Right lobe of liver (tissue), 6 donors: ENCODE measurements around the gene ADGRE2. TPM values are rescaled to one million over a fixed set of nuclear protein-coding genes. Genes with fewer than 3 reads are reported as not detected.
"Not testable (repeated sequence)": the region's sequence is repeated elsewhere in the genome, so short reads cannot be mapped to it uniquely, and the experiment has no call there.

Experiments used
- ATAC-seq, 4 donors: fragments of 200-7000 bp; cut with Tn5 transposase; one replicate each; pipeline ENCODE4 v1.9.1; 2020; ENCODE audit warnings: mild to moderate bottlenecking in 4 of 4, moderate library complexity in 4 of 4
- DNase-seq, 3 donors: peaks; one replicate each; pipeline ENCODE4 v3.0.0-alpha.2; 2020
- H3K27ac ChIP-seq, 3 donors: fragments of 200-600 bp; one replicate each; pipeline ENCODE4 v1.8.0; 2022
- H3K27me3 ChIP-seq, 2 donors: fragments of 200-600 bp; one replicate each; pipeline ENCODE4 v1.8.0; 2022
- H3K36me3 ChIP-seq, 4 donors: fragments of 200-600 bp; sonication (generic) in 1 of 4; one replicate each; pipeline versions ENCODE4 v1.5.1 to v1.8.0; 2017 to 2022; ENCODE audit warnings: control low read depth in 1 of 4
- H3K4me1 ChIP-seq, 4 donors: fragments of 200-600 bp; sonication (generic) in 1 of 4; one replicate each; pipeline versions ENCODE4 v1.5.1 to v1.8.0; 2017 to 2022; ENCODE audit warnings: control low read depth in 1 of 4
- H3K4me3 ChIP-seq, 3 donors: fragments of 200-600 bp; one replicate each; pipeline ENCODE4 v1.8.0; 2022
- H3K9me3 ChIP-seq, 4 donors: fragments of 200-600 bp; sonication (generic) in 1 of 4; one replicate each; pipeline versions ENCODE4 v1.5.1 to v1.8.0; 2017 to 2022; ENCODE audit warnings: control low read depth in 1 of 4
- CTCF ChIP-seq, 4 donors: fragments of 200-600 bp in 3 of 4; fragments of 450-650 bp in 1 of 4; IDR thresholded peaks; one replicate each; pipeline versions ENCODE4 v1.5.1 to v1.8.0; 2016 to 2022; ENCODE audit warnings: antibody characterized with exemption in 4 of 4, mild to moderate bottlenecking in 2 of 4
- POLR2A ChIP-seq: fragments of 450-650 bp; IDR thresholded peaks from one replicate; pipeline ENCODE4 v1.6.1; 2017; ENCODE audit warnings: antibody characterized with exemption, mild to moderate bottlenecking
- WGBS: methylation state at CpG from one replicate; pipeline ENCODE4 v1.1.6; 2018; ENCODE audit warnings: low coverage, low lambda C conversion rate; ENCODE audit not compliant: insufficient coverage; ENCODE audit errors: missing lambda C conversion rate; 5-methylcytosine and 5-hydroxymethylcytosine counted together
- intact Hi-C, 2 donors: fragments of 100-400 bp; cut with DNase I; formaldehyde crosslinking; loops; one replicate each; pipeline versions ENCODE4 v1.11.2 to v1.14.1; 2022
- total RNA-seq, 6 experiments: library from RNA; depleted of rRNA in 2 of 6; stranded (reverse); fragments of >200 nt in 2 of 6; fragmentation: NEBNext Ultra II Directional in 3 of 6; extraction: Animal tissue kit (Norgen Biotek cat#: 25700) in 3 of 6; gene quantifications; one replicate each; pipeline versions ENCODE4 v1.1.0 to v1.2.4, GENCODE V29; 2016 to 2023
- donor health status: DM: no; HTN: yes; CAD: no.
- donor health status: DM: no; HTN: no; CAD: no.
- donor health status: DM: no; HTN: no; CAD: no.
- donor health status: DM: no; HTN: yes; CAD: no.
- donor health status: DM: no; HTN: yes; CAD: no.

The ADGRE2 gene
- total RNA-seq, 6 experiments from 2014 or later: 1.6 to 5.7 (median 1.9) TPM

GRCh38 chr19:14796021-14796420 is 17.7 kb upstream of the ADGRE2 start:
- no peaks in the 10 kb centered on the region for H3K4me1 ChIP-seq
- H3K36me3 ChIP-seq: no peaks in the 10 kb centered on the region
- 83% methylated on average over 8 of the region's 11 CpGs for WGBS
- no peak for TF ChIP-seq POLR2A
- TF ChIP-seq CTCF (IDR thresholded peaks at IDR 0.05): no peak
- H3K9me3 ChIP-seq: no peaks in the 10 kb centered on the region
- no peak overlapping the region for H3K4me3 ChIP-seq
- ATAC-seq: no peak
- no peak overlapping the region for H3K27ac ChIP-seq
- no peaks in the 10 kb centered on the region for H3K27me3 ChIP-seq
- intact Hi-C loops: no loop called here
- no peak for DNase-seq

- Histone ChIP-seq H3K4me1 (no peaks in the 10 kb centered on the region), H3K27ac (no peak overlapping the region), H3K4me3 (no peak overlapping the region), H3K36me3 (no peaks in the 10 kb centered on the region), H3K9me3 (no peaks in the 10 kb centered on the region), H3K27me3 (no peaks in the 10 kb centered on the region)
- DNase-seq: no peak
- no peak for TF ChIP-seq CTCF (IDR thresholded peaks at IDR 0.05)
- TF ChIP-seq POLR2A: no peak
- peak in 1 of 4 donors; percentile 20 for ATAC-seq
- intact Hi-C loops: no loop called here
- WGBS: 61% methylated on average over 5 of the region's 5 CpGs
Measured at GRCh38 chr19:14795078-14795721, 16.8 kb upstream of the ADGRE2 start.

- intact Hi-C loops, ATAC-seq, H3K27ac ChIP-seq, H3K9me3 ChIP-seq, H3K27me3 ChIP-seq, H3K4me1 ChIP-seq, H3K4me3 ChIP-seq, DNase-seq, H3K36me3 ChIP-seq: not testable (repeated sequence)
- 76% methylated on average over 6 of the region's 6 CpGs for WGBS
Measured at GRCh38 chr19:14792250-14792649, 13.9 kb upstream of the ADGRE2 start.

- DNase-seq (peak in 2 of 3 donors; percentile 45 to 61), ATAC-seq (peak; percentile 35 to 52 (median 38))
- Histone ChIP-seq H3K9me3 (no peaks in the 10 kb centered on the region), H3K27me3 (no peaks in the 10 kb centered on the region), H3K27ac (no peak overlapping the region), H3K4me1 (no peaks in the 10 kb centered on the region), H3K36me3 (no peaks in the 10 kb centered on the region), H3K4me3 (no peak overlapping the region)
- WGBS: 19% methylated on average over 6 of the region's 18 CpGs
- TF ChIP-seq POLR2A (no peak), CTCF (IDR thresholded peaks at IDR 0.05) (peak; percentile 18 to 64 (median 38))
- intact Hi-C loops: no loop called here
Measured at GRCh38 chr19:14786421-14786851, 8.1 kb upstream of the ADGRE2 start.

- DNase-seq: peak in 2 of 3 donors; percentile 54 to 65
- H3K27me3 ChIP-seq, H3K4me1 ChIP-seq, H3K36me3 ChIP-seq, H3K4me3 ChIP-seq, H3K9me3 ChIP-seq, intact Hi-C loops: not testable (repeated sequence)
- peak; percentile 64 to 73 (median 69) for ATAC-seq
- WGBS: 46% methylated on average over 6 of the region's 11 CpGs
- peak overlapping the region in 1 of 3 donors; percentile 18 for H3K27ac ChIP-seq
Measured at GRCh38 chr19:14785102-14785793, 6.9 kb upstream of the ADGRE2 start.

GRCh38 chr19:14784730-14785101 is 6.4 kb upstream of the ADGRE2 start:
- ATAC-seq: peak; percentile 65 to 77 (median 72)
- H3K27me3 ChIP-seq, H3K4me1 ChIP-seq, H3K9me3 ChIP-seq, intact Hi-C loops, H3K4me3 ChIP-seq, H3K27ac ChIP-seq, H3K36me3 ChIP-seq: not testable (repeated sequence)
- DNase-seq: peak; percentile 62 to 72 (median 71)
- WGBS: 41% methylated on average over 7 of the region's 10 CpGs

GRCh38 chr19:14783410-14783998 is 5.1 kb upstream of the ADGRE2 start:
- H3K36me3 ChIP-seq, H3K4me1 ChIP-seq, H3K4me3 ChIP-seq, intact Hi-C loops, H3K27ac ChIP-seq, H3K27me3 ChIP-seq, H3K9me3 ChIP-seq: not testable (repeated sequence)
- peak; percentile 7 to 28 (median 23) for ATAC-seq
- peak in 1 of 3 donors; percentile 31 for DNase-seq
- 32% methylated on average over 5 of the region's 8 CpGs for WGBS
